ENCODE measurements around the gene GOLGA8B. TPM values are rescaled to one million over a fixed set of nuclear protein-coding genes. Genes with fewer than 3 reads are reported as not detected.

The GOLGA8B gene
- polyA plus RNA-seq, 1 experiment: 25.6 TPM

DNA sequence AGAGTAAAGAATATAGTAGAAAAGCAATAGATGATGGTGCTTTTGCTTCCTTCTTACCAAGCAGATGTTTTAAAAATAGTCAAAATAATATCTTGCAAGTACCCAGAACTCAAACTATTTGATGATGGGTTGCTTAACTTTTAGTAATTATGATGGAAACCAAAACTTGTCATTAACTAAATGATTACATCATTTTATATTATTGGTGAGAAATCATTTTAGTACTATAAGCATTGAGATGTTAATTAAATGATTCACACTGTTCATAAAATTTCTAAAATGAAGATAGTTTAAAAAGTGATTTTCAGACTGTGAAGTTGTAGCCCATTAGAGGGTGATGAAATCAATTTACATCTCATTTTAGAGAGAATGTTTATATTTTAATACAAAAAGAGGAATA lies 24.4 kb upstream of the GOLGA8B start:
- no peaks in the 10 kb centered on the region for H3K9me3 ChIP-seq (ENCODE audit: control insufficient read depth, insufficient read depth, low read length)
- H3K27me3 ChIP-seq (ENCODE audit: control insufficient read depth, insufficient read depth, low read length): peaks cover 3% of the 10 kb centered on the region
- TF ChIP-seq, protein P1, sequence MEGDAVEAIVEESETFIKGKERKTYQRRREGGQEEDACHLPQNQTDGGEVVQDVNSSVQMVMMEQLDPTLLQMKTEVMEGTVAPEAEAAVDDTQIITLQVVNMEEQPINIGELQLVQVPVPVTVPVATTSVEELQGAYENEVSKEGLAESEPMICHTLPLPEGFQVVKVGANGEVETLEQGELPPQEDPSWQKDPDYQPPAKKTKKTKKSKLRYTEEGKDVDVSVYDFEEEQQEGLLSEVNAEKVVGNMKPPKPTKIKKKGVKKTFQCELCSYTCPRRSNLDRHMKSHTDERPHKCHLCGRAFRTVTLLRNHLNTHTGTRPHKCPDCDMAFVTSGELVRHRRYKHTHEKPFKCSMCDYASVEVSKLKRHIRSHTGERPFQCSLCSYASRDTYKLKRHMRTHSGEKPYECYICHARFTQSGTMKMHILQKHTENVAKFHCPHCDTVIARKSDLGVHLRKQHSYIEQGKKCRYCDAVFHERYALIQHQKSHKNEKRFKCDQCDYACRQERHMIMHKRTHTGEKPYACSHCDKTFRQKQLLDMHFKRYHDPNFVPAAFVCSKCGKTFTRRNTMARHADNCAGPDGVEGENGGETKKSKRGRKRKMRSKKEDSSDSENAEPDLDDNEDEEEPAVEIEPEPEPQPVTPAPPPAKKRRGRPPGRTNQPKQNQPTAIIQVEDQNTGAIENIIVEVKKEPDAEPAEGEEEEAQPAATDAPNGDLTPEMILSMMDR (IDR thresholded peaks at IDR 0.05; ENCODE audit: low read depth, low read length): no peak
- no peak overlapping the region for H3K27ac ChIP-seq (ENCODE audit: low read depth, low read length)
- no peak overlapping the region for H3K4me3 ChIP-seq (ENCODE audit: low read depth, low read length)
- ChIA-PET POLR2A (no interaction called here), CTCF (no interaction called here)
- no peak for DNase-seq (ENCODE audit: low read depth, low spot score)

DNA sequence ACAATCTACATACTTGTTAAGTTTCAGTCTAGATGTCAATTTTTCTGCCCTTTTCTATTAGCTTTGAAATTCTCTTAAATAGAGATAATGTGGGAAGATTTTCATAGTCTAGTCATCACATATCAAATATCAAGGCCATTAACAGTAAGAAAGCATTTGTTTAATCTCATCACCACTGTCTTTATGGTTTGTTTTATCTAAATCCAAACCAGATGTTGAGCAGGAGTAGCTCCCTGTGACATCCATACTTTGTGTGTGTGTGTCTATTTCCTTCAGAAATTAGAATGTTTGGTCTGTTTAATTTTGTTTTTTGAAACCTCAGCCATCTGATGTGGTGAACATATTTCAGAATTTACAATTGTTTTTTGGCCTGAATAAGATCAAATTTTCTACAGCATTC lies 23.1 kb upstream of the GOLGA8B start:
- H3K4me3 ChIP-seq (ENCODE audit: low read depth, low read length): no peak overlapping the region
- CTCF ChIA-PET: interaction anchor here (0.9 to 1.6 kb wide), 3 partner anchors 15 to 102 kb away, joined by 4 to 5 read pairs (median 4); no protein-coding TSS in a partner anchor
- H3K9me3 ChIP-seq (ENCODE audit: control insufficient read depth, insufficient read depth, low read length): no peaks in the 10 kb centered on the region
- no peak for DNase-seq (ENCODE audit: low read depth, low spot score)
- peaks cover 7% of the 10 kb centered on the region for H3K27me3 ChIP-seq (ENCODE audit: control insufficient read depth, insufficient read depth, low read length)
- no peak overlapping the region for H3K27ac ChIP-seq (ENCODE audit: low read depth, low read length)
- POLR2A ChIA-PET: no interaction called here
- TF ChIP-seq, protein P1 (IDR thresholded peaks at IDR 0.05; ENCODE audit: low read depth, low read length): no peak

DNA sequence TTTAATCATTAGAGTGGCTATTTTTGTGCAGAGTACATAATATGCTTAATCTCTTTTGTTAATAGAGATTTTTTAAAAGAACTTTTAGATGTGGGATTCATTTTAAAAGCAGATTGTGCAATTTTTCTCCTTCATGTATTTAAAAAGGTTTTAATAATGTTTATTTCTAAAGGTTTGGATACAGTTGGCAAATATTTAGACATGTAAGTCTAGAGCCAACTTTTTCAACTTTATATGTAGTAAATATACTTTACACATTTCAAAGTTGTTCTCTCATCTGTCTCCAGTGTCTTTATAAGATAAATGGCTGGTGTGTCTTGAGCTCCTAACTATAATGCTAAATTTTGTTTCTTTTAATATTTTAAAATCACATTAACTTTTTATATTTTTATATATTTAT lies 22.7 kb upstream of the GOLGA8B start:
- ChIA-PET POLR2A (no interaction called here), CTCF (interaction anchor here (0.6 to 1.6 kb wide), 4 partner anchors 15 to 112 kb away, joined by 3 to 5 read pairs (median 4); no protein-coding TSS in a partner anchor)
- Histone ChIP-seq H3K9me3 (ENCODE audit: control insufficient read depth, insufficient read depth, low read length) (no peaks in the 10 kb centered on the region), H3K27me3 (ENCODE audit: control insufficient read depth, insufficient read depth, low read length) (peaks cover 7% of the 10 kb centered on the region), H3K27ac (ENCODE audit: low read depth, low read length) (no peak overlapping the region), H3K4me3 (ENCODE audit: low read depth, low read length) (no peak overlapping the region)
- TF ChIP-seq, protein P1 (IDR thresholded peaks at IDR 0.05; ENCODE audit: low read depth, low read length): no peak
- DNase-seq (ENCODE audit: low read depth, low spot score): no peak

DNA sequence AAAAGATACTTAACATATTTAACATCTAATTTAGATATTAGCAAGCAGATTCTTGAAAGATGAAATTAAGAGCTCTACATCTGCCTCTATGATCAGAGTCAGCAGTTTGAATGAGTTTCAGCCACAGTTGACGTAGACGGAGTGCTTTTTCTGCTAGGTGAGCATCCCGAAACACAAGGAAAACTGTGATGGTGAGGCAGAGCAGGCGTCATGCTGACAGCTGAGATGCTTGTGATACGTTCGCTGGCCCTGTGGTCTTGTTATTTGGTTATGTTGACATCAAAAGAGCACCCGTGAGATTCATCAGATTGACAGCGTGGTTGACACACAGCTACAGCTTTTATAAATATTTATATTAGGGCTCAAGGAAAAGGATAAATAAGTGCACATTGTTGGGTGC lies 19.6 kb upstream of the GOLGA8B start:
- H3K9me3 ChIP-seq (ENCODE audit: control insufficient read depth, insufficient read depth, low read length): no peaks in the 10 kb centered on the region
- DNase-seq (ENCODE audit: low read depth, low spot score): no peak
- peaks cover 7% of the 10 kb centered on the region for H3K27me3 ChIP-seq (ENCODE audit: control insufficient read depth, insufficient read depth, low read length)
- TF ChIP-seq, protein P1 (IDR thresholded peaks at IDR 0.05; ENCODE audit: low read depth, low read length): no peak
- ChIA-PET CTCF (interaction anchor here (0.5 to 0.6 kb wide), 2 partner anchors 11 to 106 kb away, joined by 3 to 5 read pairs; no protein-coding TSS in a partner anchor), POLR2A (no interaction called here)
- H3K27ac ChIP-seq (ENCODE audit: low read depth, low read length): no peak overlapping the region
- no peak overlapping the region for H3K4me3 ChIP-seq (ENCODE audit: low read depth, low read length)

DNA sequence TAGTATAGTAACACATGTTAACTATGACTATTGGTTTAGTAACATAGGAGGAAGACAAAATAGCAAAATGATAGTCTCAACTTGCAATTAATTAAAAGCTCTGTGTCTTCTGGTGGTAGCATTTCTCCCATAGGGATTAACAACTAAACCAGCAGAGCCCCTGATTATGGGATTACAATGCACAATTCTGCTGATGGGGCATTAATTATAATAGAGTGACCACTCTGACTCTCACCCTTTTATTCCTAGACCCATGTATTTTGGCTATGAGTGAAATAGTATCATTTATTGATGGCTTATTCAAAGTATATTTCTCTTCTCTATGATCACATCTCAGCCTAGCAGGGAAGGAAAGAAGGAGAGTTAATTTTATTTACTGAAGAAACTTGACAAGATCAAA lies 17.5 kb upstream of the GOLGA8B start:
- TF ChIP-seq, protein P1 (IDR thresholded peaks at IDR 0.05; ENCODE audit: low read depth, low read length): no peak
- ChIA-PET CTCF (no interaction called here), POLR2A (no interaction called here)
- H3K9me3 ChIP-seq (ENCODE audit: control insufficient read depth, insufficient read depth, low read length): no peaks in the 10 kb centered on the region
- peaks cover 7% of the 10 kb centered on the region for H3K27me3 ChIP-seq (ENCODE audit: control insufficient read depth, insufficient read depth, low read length)
- no peak for DNase-seq (ENCODE audit: low read depth, low spot score)
- H3K27ac ChIP-seq (ENCODE audit: low read depth, low read length): no peak overlapping the region
- H3K4me3 ChIP-seq (ENCODE audit: low read depth, low read length): no peak overlapping the region
